Glomerular visceral epithelial cell (primary cell): ENCODE data around the gene HS3ST2.
A peak's percentile ranks its signal among the peaks of the same experiment; 100 is the strongest.
"Not testable (repeated sequence)": the region's sequence is repeated elsewhere in the genome, so short reads cannot be mapped to it uniquely, and the experiment has no call there.

Experiments
- DNase-seq: peaks from one replicate; pipeline ENCODE4 v3.0.0-alpha.2; 2016; ENCODE audit errors: extremely low spot score

HS3ST2 gene

DNA sequence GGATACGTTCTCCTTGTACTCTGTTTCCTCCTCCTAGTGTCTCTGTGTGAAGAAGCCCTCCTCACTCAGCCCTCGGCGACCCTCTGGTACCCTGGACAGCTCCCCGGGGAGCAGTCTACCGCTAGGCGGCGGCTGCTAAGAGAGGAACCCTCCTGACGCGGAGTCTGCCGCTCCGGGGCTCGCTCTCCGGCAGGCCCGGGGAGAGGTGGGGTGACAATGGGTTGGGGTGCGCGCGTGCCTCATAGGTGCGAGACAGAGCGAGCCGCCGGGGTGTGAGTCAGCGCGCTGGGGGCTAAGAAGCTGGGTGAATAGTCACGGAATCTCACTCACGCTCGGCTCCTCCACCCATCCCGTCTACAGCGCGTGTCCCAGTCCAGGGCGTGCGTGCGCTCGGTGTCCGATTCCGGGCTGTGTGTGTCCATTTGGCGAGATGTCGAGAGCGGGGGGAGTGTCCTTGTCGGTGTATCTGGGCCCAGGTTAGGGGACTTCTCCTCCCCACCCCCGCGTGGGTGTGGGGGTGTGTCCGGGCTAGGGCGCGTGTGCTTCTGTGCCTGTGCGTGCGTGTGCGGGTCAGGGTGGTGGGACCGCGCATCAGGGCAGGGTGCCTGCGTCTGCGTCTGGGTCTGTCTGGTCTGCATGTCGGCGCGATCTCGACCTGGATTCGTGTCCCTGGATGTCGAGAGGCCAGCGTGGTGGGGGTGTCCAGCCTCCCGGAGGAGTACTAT is 577 bp upstream of the HS3ST2 start:
- no peak for DNase-seq

GRCh38 chr16:22814711-22815105 is 746 bp downstream of the HS3ST2 start:
- DNase-seq: no peak

GRCh38 chr16:22815863-22816262 is 1.9 kb downstream of the HS3ST2 start:
- DNase-seq: no peak

DNA sequence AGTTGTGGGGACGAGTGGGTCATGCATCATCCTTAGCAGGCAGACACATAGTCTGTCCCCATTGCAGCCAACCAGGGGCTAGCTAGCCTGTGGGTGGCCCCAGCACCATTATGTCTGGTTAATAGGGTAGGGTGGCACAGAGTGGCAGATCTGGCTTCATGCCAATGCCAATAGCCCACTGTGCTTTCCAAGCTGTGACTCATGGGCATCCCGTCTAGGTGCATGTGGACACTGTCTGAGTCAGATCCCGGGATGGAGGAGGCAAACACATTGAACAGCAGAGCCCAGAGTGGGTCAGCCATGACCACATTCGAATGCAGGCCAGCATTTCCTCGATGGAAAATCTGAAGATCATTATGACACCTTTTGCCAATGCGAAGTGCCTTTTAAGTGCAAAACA is 2.5 kb downstream of the HS3ST2 start:
- DNase-seq: peak; percentile 6

DNA sequence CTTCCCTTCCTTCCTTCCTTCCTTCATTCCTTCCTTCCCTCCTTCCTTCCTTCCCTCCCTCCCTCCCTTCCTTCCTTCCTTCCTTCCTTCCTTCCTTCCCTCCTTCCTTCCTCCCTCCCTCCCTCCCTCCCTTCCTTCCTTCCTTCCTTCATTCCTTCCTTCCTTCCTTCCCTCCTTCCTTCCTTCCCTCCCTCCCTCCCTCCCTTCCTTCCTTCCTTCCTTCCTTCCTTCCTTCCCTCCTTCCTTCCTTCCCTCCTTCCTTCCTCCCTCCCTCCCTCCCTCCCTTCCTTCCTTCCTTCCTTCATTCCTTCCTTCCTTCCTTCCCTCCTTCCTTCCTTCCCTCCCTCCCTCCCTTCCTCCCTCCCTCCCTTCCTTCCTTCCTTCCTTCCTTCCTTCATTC is 4.8 kb downstream of the HS3ST2 start:
- DNase-seq: not testable (repeated sequence)

- no peak for DNase-seq
Measured at GRCh38 chr16:22838681-22839080, 24.7 kb downstream of the HS3ST2 start.

GRCh38 chr16:22842031-22842430 is 28.1 kb downstream of the HS3ST2 start:
- not testable (repeated sequence) for DNase-seq

GRCh38 chr16:22843122-22843521 is 29.2 kb downstream of the HS3ST2 start:
- DNase-seq: no peak

DNA sequence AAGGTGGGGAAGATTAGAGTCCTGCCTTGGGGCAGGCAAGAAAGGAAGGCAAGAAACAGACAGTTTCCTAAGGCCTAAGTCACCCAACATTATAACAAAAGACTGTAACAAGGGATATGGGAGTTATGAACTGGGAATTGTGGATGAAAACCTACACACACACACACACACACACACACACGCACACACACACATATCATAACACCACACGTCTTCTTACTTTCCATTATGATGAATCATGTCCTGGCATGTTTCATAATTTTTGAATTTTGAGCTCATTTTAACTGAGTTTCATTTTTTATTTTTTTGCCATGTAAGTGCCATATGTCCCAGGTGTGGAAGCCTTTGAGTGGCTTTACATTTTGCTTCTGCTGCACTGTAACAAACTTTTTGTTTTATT is 29.9 kb downstream of the HS3ST2 start:
- DNase-seq: no peak

GRCh38 chr16:22844416-22844815 is 30.5 kb downstream of the HS3ST2 start:
- DNase-seq: no peak

DNA sequence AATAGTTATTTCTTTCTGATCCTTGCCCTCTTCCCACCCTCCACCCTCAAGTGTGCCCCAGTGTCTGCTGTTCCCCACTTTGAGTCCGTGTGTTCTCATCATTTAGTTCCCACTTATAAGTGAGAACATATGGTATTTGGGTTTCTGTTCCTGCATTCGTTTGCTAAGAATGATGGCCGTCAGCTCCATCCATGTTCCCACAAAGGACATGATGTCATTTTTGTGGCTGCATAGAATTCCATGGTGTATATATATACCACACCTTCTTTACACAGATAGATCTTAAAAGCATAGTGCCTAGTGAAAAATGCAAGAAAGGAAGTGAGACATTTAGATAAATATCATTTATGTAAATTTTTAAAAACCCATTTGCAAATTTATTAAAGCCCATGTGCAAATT is 33.1 kb downstream of the HS3ST2 start:
- no peak for DNase-seq

DNA sequence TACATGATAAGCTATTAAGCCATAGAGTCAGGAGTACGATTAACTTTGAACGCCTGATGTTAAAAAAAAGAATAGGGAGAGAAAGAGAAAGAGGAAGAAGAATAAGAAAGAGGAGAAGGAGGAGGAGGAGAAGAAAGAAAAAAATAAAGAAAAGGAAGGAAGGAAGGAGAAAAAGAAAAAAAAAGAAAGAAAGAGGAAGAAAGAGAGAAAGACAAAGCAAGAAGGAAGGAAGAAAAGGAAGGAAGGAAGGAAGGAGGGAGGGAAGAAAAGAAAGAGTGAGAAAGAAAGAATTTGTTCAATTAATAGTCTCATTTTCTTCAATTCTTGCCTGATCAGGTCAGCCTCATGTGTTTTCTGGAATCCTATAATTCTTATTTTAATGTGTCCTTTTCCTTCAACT is 33.7 kb downstream of the HS3ST2 start:
- DNase-seq: no peak

DNA sequence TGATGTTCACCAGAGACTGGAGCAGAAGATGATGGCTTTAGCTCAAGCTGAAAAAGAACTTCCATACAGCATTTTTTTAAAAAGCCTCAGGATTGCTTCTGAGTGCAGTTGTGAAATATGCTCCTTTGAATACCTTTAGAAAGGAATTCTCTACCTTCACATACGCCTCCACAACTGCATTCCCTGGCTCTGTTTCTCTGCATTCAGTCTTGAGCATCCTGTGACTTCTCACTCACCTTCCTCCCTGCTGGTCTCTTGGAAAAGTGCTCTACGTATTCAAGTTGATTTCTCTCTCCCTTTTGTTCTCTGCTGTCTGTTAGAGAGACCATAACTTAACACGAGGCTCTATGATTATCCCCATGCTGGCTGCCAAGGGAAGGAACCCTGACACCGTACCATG is 34.5 kb downstream of the HS3ST2 start:
- DNase-seq: no peak

DNA sequence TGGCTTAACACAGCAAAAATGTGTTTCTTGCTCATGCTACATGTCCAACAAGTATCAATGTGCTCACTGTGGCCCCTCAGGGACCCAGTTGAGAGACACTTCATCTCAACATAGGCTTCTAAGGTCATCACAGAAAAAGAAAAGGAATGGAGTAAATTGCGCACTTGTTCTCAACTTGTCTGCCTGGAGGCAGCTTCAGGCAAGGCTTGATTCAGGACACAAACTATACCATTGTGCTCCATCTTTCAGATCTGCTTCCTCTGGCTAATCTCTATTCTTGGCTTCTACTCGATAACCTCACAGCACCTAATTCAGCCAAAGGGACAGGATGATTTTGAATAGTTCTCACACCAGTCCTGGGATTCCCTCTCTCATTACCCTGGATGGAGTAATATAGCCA is 35.6 kb downstream of the HS3ST2 start:
- DNase-seq: no peak

DNA sequence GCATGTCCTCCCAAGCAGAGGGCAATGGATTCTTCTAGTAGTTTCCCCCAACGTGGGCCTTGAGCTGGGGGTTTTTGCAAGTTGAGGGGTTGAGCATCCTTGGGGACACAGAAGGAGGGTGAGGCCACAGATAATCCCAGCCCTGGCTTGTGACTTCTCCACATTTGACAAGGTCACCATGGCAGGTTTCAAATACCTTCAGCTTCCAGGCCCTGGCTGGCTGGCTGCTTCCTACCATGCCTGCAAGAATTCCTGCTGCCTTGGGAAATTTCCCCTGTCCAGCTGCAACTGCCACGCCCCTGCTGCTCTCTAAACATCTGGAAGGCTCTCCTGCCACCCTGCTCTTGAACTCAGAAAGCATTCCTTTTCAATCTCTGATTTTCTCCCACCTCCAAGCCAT is 41.3 kb downstream of the HS3ST2 start:
- DNase-seq: no peak

DNA sequence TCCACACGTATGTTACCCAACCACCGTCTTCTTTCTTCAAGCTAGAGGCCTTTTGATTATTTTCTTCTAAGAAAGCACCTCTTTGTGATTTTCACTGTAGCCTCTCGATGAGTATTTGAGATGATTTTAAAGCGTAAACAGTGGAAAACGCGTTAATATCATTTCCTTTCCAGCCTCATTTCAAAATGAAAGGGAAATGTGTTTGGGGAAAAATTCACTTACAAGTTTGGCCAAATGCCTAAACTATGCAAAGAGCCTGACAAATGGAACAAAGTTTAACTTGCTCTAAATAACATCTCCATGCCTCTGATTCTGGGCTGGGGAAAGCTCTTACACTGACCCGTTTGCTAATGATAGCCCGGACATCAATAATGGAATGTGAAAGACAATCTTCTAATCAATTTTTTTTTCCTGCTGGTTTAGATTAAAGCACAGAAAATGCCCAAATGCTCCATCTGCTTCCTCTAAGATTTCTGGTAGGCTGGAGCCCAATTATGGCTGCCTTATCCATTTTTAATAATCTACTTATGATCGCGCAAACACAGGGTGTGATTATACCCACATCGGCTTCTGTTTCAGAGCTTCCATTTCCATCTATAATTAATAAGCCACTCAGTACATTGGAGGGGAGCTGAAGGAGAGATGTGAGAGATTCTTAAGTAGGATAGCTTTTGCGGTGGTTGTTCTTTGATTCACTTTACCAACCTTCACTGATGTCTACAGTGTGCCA is 43.5 kb downstream of the HS3ST2 start:
- no peak for DNase-seq

GRCh38 chr16:22859925-22860324 is 46.0 kb downstream of the HS3ST2 start:
- no peak for DNase-seq

GRCh38 chr16:22861580-22861979 is 47.6 kb downstream of the HS3ST2 start:
- no peak for DNase-seq

DNA sequence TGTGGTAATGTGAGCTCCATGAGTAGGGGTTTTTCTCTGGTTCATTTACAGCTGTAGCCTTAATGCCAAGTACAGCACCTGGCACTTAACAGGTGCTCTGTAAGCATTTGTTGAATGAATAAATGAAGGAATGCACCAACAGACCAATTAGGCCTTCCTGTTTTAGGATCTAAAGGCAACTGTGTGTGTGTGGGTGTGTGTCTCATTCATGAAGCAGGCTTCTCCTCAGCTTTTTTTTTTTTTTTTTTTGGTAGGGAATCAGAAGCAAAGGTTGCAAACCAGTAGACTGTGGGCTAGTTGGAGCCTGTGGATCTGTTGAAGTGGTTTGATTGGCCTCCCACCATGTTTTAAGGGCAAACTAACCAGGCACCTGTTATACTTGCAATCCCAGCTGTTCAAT is 48.1 kb downstream of the HS3ST2 start:
- DNase-seq: no peak

DNA sequence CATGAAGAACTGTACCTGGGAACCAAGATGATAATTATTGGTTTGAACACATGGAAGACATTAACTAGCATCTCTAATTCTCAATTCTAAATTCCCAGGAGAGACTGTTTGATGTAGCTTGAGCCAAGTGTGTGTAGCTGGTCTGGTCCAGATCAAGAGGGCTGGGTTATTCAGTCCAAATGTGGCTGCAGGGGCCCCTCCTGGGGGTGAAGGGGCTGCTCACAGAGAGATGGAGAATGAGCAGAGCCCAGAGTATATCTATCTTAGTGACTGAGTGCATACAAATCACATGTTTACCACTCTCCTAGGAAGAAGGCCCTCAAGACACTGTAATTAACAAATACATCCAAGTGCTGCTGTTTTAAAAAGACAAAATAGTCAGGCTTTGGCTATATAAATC is 50.4 kb downstream of the HS3ST2 start:
- no peak for DNase-seq

DNA sequence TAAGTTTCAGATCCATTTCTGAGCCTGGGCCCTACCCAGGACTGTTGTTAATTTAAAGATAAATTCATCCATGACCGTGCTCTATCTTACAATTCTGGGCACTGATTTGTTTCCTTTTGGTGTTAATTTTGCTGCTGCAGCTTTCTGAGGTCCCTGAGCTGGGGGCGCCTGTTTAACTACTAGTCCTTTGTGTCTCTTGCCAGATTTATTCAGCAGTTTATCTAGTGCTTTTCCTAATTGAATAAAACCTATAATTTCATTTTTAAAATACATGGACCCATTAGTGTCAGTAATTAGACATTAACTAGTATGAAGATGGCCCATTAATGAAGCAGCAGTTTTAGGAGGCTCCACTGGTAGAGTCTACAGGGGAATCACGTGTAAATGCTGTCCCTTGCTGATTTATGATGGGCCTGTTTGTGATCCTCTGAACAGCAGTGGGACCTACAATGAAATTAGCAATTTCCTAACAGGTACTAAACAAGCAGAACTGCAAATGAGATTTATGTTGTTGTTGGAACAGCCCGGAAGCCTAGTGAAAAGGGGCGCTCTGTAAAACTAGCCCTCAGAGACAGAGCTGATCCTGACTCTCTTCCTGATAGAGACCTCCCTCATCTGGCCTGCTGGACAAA is 54.7 kb downstream of the HS3ST2 start:
- DNase-seq: no peak

DNA sequence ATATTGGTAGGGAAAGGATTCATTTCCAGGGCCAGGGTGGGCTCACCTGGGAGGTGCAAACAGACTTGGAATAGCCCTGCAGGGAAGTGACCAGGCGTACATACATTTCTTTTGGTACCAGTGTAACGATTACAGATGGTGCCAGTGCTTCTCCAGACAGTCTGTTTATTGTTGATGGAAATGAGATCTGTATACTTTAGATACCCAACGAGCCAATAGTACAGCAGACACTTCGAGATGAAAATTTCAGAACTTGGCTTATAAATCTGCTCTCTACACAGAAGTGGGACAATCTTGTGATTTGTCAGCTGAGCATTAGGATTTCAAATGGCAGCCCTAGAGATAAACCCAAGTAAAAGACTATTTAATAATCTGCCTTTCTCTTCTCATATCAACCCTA is 57.9 kb downstream of the HS3ST2 start:
- DNase-seq: no peak

- no peak for DNase-seq
Measured at GRCh38 chr16:22874394-22874793, 60.4 kb downstream of the HS3ST2 start.
